Activated CD8-positive, alpha-beta memory T cell treated with anti-CD3 and anti-CD28 coated beads for 24 hours (primary cell): ENCODE data around the gene TXLNG.

ENCODE experiments used
- DNase-seq: peaks from one replicate; pipeline ENCODE4 v3.0.0-alpha.2; 2020

Gene TXLNG

GRCh38 chrX:16874458-16875095 lies 88.3 kb downstream of the TXLNG start:
- DNase-seq: no peak

GRCh38 chrX:16876696-16877095 lies 90.4 kb downstream of the TXLNG start:
- DNase-seq: no peak

GRCh38 chrX:16882169-16882568 lies 95.9 kb downstream of the TXLNG start:
- no peak for DNase-seq

- peak; percentile 84 for DNase-seq
These were observed 96.6 kb downstream of the TXLNG start for GRCh38 chrX:16882702-16883486.

- DNase-seq: no peak
These were observed 97.2 kb downstream of the TXLNG start for GRCh38 chrX:16883487-16883804.

GRCh38 chrX:16885628-16886027 lies 99.4 kb downstream of the TXLNG start:
- no peak for DNase-seq

- peak; percentile 76 for DNase-seq
These were observed 106.5 kb downstream of the TXLNG start for GRCh38 chrX:16892504-16893362.
